ENCODE data around the gene MAST4. TPM values are rescaled to one million over a fixed set of nuclear protein-coding genes. Genes with fewer than 3 reads are reported as not detected.

MAST4 gene
- total RNA-seq, 1 donor from 2014 or later = 55.2 TPM

GRCh38 chr5:67115246-67115645 lies 519.1 kb downstream of the MAST4 start:
- Histone ChIP-seq H3K36me3 (peaks cover 35 to 40% of the 10 kb centered on the region in 2 donors), H3K27ac (no peak overlapping the region), H3K27me3 (no peaks in the 10 kb centered on the region), H3K9me3 (no peaks in the 10 kb centered on the region), H3K4me1 (no peaks in the 10 kb centered on the region), H3K4me3 (no peak overlapping the region)
- intact Hi-C loops (cut with DNase I) = no loop called here
- no peak for DNase-seq (ENCODE audit: low spot score in 2 of 2)
- no peak for TF ChIP-seq CTCF (IDR thresholded peaks at IDR 0.05)

- intact Hi-C loops (cut with DNase I) = no loop called here
Observed at GRCh38 chr5:67115817-67116216, 519.6 kb downstream of the MAST4 start.

GRCh38 chr5:67118050-67118620 lies 521.9 kb downstream of the MAST4 start:
- TF ChIP-seq CTCF (IDR thresholded peaks at IDR 0.05) = no peak
- no peak overlapping the region for H3K27ac ChIP-seq
- H3K4me1 ChIP-seq = no peaks in the 10 kb centered on the region
- no peak overlapping the region for H3K4me3 ChIP-seq
- no peaks in the 10 kb centered on the region for H3K9me3 ChIP-seq
- H3K36me3 ChIP-seq = peaks cover 22 to 26% of the 10 kb centered on the region in 2 donors
- intact Hi-C loops (cut with DNase I) = no loop called here
- DNase-seq (ENCODE audit: low spot score in 2 of 2) = no peak
- H3K27me3 ChIP-seq = no peaks in the 10 kb centered on the region

More at GRCh38 chr5:67115817-67116216, 519.6 kb downstream of the MAST4 start:
- Histone ChIP-seq H3K4me3 (no peak overlapping the region), H3K27me3 (no peaks in the 10 kb centered on the region), H3K9me3 (no peaks in the 10 kb centered on the region), H3K27ac (no peak overlapping the region), H3K4me1 (no peaks in the 10 kb centered on the region), H3K36me3 (peaks cover 29 to 40% of the 10 kb centered on the region in 2 donors)
- no peak for DNase-seq (ENCODE audit: low spot score in 2 of 2)
- no peak for TF ChIP-seq CTCF (IDR thresholded peaks at IDR 0.05)

- Histone ChIP-seq H3K4me3 (no peak overlapping the region), H3K36me3 (peaks cover 15 to 30% of the 10 kb centered on the region in 2 donors), H3K4me1 (no peaks in the 10 kb centered on the region), H3K27ac (no peak overlapping the region), H3K9me3 (no peaks in the 10 kb centered on the region), H3K27me3 (no peaks in the 10 kb centered on the region)
- no peak for DNase-seq (ENCODE audit: low spot score in 2 of 2)
- intact Hi-C loops (cut with DNase I) = no loop called here
- TF ChIP-seq CTCF (IDR thresholded peaks at IDR 0.05) = no peak
Observed at GRCh38 chr5:67119010-67119409, 522.8 kb downstream of the MAST4 start.

- Histone ChIP-seq H3K27me3 (no peaks in the 10 kb centered on the region), H3K9me3 (no peaks in the 10 kb centered on the region), H3K27ac (no peak overlapping the region), H3K4me1 (no peaks in the 10 kb centered on the region), H3K4me3 (no peak overlapping the region), H3K36me3 (peaks cover 10 to 31% of the 10 kb centered on the region in 2 donors)
- TF ChIP-seq CTCF (IDR thresholded peaks at IDR 0.05) = no peak
- no peak for DNase-seq (ENCODE audit: low spot score in 2 of 2)
- intact Hi-C loops (cut with DNase I) = no loop called here
Observed at GRCh38 chr5:67120032-67120431, 523.8 kb downstream of the MAST4 start.

GRCh38 chr5:67123819-67124218 lies 527.6 kb downstream of the MAST4 start:
- no peak overlapping the region for H3K4me3 ChIP-seq
- no peaks in the 10 kb centered on the region for H3K4me1 ChIP-seq
- H3K27me3 ChIP-seq = no peaks in the 10 kb centered on the region
- H3K27ac ChIP-seq = no peak overlapping the region
- H3K36me3 ChIP-seq = peaks cover 0 to 21% of the 10 kb centered on the region in 2 donors
- TF ChIP-seq CTCF (IDR thresholded peaks at IDR 0.05) = no peak
- DNase-seq (ENCODE audit: low spot score in 2 of 2) = no peak
- intact Hi-C loops (cut with DNase I) = no loop called here
- H3K9me3 ChIP-seq = no peaks in the 10 kb centered on the region
